NCI-H774 (cell line): Measurements from ENCODE around the gene RACK1.

Source experiments
- DNase-seq: peaks from one replicate; lab custom pipeline; 2025; lab: John Stamatoyannopoulos, UW

The RACK1 gene

GRCh38 chr5:181259974-181260719, 16.4 kb upstream of the RACK1 start:
- no peak for DNase-seq

GRCh38 chr5:181259283-181259682, 15.6 kb upstream of the RACK1 start:
- no peak for DNase-seq

GRCh38 chr5:181258576-181258975, 14.9 kb upstream of the RACK1 start:
- no peak for DNase-seq

DNA sequence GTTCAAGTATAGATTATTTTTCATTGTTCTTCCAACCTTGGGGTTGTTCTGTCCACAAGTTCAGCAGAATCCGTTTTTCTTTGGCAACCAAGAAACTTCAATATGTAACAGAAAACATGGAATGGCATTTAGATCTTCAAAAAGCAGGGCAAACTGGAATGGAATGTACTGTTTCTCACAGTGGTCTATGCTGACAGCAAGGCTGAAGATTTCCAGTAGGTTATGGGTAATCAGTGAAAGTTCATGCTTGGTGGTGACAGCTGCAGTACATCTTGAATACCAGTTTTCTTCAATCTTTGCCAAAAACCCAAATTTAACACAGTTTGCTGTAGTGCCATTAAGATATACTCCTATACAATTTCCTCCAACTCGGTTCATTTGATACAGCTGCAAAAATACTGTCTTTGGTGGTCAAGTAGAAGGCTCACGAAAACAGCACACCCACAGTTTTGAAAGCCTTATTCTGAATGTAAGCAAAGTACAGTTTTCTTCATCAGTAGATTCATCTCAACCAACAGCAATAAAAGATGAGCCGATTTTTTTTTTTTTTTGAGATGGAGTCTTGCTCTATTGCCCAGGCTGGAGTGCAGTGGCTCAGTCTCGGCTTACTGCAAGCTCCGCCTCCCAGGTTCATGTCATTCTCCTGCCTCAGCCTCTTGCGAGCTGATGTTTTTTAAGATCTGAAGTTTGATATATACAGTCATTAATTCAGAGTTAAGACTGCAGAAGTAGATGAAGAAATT, 12.3 kb upstream of the RACK1 start:
- no peak for DNase-seq

DNA sequence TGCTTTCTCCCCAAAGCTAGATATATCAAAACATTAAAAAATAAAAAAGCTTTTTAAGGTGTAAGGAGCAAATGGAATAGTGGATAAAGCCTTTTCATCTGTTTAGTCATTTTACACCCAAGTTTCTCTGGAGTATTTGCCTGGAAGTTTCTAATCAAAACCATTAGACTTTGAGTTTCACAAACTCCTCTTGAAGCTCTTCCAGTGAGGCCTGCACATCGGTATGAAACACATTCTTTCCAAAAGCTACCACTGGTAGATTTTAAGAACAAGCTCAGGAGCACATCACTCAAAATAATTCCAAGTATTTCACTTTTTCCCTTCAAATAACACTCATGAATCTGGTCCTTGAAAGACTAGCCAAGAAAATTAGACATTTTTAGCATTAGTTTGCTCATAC, 11.6 kb upstream of the RACK1 start:
- no peak for DNase-seq

GRCh38 chr5:181248277-181248676, 4.6 kb upstream of the RACK1 start:
- no peak for DNase-seq

DNA sequence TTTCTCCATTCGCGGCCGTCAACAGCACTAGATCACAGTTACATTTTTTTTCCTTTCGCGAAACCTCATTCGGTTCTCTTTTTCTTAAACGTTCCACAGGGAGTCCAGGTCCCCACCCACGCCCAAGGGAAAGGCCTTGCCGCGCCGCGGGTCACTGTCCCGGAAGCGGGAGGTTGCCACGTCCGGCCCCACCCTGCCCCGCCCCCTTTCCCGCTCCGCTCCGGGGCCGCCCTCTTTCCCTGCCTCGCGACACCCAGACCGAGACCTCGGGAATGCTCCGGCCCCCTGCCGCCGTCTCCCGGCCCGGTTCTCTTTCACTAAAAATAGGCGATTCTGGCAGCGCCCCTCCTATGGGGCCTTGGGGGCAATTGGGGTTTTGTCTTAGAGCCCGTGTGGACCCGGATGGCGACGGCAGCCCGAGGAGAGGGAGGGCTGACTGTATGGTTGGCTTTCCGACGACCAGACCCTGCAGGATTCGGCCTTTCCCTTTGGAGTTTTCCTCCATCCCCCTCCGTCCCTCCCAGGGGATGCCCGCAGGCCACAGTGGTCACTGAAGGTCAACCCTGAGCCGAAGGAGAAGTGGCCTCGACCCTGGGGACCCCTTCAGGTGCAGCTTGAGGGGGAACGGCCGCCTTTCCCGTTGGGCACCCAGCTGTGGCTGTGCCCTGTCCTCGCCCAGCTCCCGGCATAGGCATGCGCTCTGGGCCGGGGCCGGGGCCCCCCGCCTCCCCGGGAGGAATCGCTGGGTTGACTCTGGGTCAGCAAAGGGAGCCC, 2.8 kb upstream of the RACK1 start:
- DNase-seq: no peak

DNA sequence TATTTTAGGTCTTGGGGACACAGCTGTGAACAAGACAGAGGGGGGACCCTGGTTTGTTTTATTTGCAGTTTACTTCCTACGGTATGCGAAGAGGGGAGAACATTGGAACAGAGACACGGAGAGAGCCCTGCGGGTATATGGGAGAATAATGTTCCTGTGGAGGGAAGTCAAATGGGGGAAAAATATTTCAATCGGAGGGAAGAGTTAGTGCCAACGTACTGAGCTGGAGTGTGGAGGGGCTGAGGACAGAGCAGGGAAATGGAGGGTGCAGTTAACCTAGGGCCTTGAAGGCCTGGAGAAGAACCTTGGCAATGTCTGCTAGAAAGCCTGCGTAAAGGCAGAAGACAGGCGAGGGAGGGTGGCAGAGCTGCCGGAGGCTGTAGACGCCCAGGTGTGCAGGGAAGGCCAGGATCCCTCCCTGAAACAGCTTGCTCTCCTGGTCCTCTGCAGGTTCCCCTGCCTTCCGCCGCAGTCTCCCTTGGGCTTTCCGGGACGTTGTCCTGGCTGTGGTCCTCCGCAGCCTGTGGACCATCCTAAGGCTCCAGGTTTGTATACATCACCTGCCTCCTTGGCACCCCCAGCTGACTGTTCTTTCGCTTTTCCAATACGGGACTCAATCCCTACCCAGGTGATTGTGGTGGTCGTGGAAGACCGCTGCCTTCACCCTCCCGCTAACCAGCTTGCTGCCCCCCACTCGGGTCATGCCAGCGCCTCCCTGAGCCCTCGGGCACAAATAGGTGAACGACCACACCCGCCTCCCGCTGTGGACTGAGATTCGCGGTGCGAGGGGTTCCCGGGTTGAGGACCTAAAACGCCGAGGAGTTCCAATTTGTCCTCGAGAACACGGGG, 1.9 kb upstream of the RACK1 start:
- DNase-seq: no peak

GRCh38 chr5:181243018-181243563, 615 bp downstream of the RACK1 start:
- DNase-seq: no peak

GRCh38 chr5:181242031-181242451, 1.7 kb downstream of the RACK1 start:
- no peak for DNase-seq

DNA sequence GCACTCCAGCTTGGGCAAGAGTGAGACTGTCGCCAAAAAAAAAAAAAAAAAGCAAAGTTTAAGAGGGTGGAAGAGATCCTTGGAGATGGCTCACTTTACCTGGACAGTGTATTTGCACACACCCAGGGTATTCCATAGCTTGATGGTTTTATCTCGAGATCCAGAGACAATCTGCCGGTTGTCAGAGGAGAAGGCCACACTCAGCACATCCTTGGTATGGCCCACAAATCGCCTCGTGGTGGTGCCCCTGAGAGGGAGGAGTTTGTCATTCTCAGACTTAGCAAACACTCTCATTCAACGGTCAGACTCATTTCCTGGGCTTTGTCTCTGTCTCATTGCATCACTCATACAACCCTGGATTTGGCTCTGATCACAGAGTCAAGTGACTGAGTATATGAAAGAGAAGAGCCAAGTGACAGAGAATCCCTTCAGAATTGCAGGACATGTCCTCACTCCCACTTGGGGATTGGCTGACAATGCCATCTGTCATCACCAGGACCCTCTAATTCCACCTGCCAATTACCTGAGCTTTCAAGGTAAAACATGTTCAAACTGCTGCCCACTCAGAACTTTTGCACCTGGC, 2.2 kb downstream of the RACK1 start:
- no peak for DNase-seq

- no peak for DNase-seq
Observed at GRCh38 chr5:181239062-181239663, 4.5 kb downstream of the RACK1 start.

DNA sequence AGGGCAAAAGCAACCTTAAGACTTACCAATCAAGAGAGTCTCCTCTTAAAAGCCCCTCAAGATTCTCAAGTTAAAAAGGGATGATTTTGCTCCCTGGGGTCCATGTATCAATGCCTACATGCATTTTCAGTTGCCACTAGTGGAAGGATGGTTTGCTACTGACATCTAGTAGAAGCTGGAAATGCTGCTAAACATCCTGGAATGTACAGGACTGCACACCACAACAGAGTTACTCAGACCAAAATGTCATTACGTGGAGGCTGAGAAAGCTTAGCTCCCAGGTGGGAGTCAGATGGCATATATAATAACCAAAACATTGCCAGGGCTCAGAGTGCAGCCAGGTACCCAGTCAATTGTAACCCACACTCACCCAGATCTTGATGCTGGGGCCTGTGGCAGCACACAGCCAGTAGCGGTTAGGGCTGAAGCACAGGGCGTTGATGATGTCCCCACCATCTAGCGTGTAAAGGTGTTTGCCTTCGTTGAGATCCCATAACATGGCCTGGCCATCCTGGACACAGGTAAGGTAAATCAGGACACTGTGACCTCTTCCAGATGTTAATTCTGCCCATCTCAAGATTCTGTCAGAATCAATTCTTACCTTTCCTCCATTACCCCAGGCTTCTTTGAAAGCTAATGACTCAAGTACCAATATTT, 5.8 kb downstream of the RACK1 start:
- no peak for DNase-seq

- no peak for DNase-seq
Observed at GRCh38 chr5:181236954-181237641, 6.6 kb downstream of the RACK1 start.

GRCh38 chr5:181236471-181236870, 7.2 kb downstream of the RACK1 start:
- no peak for DNase-seq

DNA sequence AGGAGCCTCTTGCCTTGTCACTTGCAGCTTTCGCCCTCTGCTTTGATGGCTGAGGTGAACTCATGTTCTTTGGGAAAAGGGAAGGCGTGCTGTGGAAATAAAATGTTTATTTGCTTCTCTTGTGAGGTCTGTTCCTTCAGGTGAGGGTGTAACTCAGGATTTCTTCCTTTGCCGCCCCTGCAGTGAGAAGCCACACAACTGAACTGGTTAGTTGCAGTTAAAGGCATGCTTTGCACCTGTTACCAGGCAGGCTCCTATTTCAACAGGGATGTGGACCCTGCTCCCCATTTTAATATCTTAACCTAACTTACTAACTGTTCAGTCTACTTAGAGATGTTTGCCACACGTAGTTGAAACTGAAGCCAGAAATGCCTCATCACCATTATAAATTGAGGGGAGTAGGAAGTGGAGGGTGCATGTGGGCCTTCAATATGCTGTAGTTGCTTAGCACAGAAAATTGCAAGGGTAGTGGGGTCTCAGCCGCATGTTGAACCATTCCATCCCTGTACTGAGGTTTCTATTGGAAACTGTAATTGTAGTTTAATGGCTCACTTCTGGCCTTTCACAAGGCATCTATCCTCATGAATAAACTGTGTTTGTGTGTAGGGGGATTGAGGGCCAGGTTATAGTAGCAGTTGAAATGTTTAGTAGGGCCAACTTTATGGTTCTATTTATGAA, 7.9 kb downstream of the RACK1 start:
- no peak for DNase-seq

DNA sequence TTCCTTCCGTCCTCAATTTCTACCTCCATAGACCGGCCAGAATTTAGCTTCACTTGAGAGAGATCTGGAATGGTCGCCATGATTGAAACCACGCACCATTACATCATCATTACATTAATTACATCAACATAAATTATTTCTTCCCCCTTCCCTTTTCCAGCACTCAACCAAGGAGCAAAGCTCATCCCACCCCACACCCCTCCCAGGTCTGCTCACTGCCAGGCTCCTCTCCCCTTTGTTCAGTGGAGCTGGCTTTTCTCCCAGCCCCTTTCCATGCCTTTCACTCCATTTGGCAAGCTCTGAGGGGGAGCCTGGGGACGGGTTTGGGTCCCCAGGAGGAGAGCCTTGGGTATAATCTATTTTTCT, 8.4 kb downstream of the RACK1 start:
- no peak for DNase-seq

DNA sequence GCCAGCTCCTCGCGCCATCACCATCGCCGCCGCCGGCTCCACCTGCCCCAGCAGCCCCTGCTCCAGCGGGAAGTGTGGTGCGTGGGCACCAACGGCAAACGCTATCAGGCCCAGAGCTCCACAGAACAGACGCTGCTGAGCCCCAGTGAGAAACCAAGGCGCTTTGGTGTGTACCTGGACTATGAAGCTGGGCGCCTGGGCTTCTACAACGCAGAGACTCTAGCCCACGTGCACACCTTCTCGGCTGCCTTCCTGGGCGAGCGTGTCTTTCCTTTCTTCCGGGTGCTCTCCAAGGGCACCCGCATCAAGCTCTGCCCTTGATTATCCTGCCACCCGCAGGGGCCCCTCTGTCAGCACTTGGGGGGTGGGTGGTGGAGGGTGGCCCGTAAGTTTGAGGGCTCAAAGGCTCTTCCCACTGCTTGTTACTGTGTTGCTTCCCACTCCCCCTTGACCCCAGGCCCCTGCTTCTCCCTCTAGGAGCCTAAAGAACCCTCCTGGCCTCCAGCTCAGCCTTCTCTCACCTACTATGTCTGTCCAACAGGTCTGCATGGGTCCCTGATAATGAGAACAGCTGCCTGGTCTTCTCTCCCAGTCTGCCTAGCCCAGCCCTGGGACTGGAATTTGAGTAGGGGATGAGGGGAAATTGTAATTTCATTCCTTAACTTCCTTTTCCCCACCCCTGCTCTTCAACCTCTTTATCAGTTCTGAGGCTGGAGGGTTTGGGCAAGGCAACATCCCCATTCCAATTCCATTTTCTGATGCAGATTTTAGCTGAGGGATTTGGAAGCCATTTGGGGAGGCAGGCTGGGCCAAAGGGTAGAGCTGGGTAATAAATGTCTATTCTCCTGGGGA, 9.0 kb downstream of the RACK1 start:
- no peak for DNase-seq
